ENCODE data around the gene DHRSX.

DHRSX gene

DNA sequence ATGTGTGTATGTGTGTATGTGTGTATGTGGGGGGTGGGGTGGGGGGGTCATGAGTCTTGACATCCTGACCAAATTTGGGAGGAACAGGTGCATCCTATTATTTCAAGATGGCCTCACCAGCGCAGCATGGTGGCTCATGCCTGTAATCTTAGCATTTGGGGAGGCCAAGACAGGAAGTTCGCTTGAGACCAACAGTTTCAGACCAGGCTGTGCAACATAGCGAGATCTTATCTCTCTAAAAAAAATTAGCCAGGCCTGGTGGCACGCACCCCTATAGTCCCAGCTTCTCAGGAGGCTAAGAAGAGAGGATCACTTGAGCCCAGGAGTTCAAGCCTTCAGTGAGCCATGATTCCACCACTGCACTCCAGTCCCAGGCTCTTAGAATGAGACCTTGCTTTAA lies 47.0 kb upstream of the DHRSX start:
- H3K9me2 ChIP-seq (replicated peaks; ENCODE audit: control insufficient read depth, low read length) = no peaks in the 10 kb centered on the region
- H3K79me2 ChIP-seq (ENCODE audit: control insufficient read depth, low read length) = no peaks in the 10 kb centered on the region
- no peaks in the 10 kb centered on the region for H3F3A ChIP-seq (ENCODE audit: control insufficient read depth, insufficient read depth)
- no peaks in the 10 kb centered on the region for H3K9me3 ChIP-seq (ENCODE audit: control insufficient read depth, insufficient read depth, low read length)
- no peaks in the 10 kb centered on the region for H4K20me1 ChIP-seq (ENCODE audit: control insufficient read depth, insufficient read depth, low read depth, low read length)
- no peak for TF ChIP-seq EZH2phosphoT487 (IDR thresholded peaks at IDR 0.05; ENCODE audit: borderline replicate concordance, low read length)
- TF ChIP-seq, protein P1, sequence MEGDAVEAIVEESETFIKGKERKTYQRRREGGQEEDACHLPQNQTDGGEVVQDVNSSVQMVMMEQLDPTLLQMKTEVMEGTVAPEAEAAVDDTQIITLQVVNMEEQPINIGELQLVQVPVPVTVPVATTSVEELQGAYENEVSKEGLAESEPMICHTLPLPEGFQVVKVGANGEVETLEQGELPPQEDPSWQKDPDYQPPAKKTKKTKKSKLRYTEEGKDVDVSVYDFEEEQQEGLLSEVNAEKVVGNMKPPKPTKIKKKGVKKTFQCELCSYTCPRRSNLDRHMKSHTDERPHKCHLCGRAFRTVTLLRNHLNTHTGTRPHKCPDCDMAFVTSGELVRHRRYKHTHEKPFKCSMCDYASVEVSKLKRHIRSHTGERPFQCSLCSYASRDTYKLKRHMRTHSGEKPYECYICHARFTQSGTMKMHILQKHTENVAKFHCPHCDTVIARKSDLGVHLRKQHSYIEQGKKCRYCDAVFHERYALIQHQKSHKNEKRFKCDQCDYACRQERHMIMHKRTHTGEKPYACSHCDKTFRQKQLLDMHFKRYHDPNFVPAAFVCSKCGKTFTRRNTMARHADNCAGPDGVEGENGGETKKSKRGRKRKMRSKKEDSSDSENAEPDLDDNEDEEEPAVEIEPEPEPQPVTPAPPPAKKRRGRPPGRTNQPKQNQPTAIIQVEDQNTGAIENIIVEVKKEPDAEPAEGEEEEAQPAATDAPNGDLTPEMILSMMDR (IDR thresholded peaks at IDR 0.05; ENCODE audit: low read depth, low read length, poor library complexity, severe bottlenecking) = no peak
- H3K27me3 ChIP-seq (ENCODE audit: control insufficient read depth, low read length) = peaks cover 3% of the 10 kb centered on the region; the same call in 1 of the 2 replicates
- no peak overlapping the region for H3K27ac ChIP-seq (ENCODE audit: low read depth, low read length)
- H3K4me2 ChIP-seq (ENCODE audit: low read length) = no peak overlapping the region
- no peaks in the 10 kb centered on the region for H3K4me1 ChIP-seq (ENCODE audit: control insufficient read depth, low read length)
- H3K36me3 ChIP-seq (ENCODE audit: control insufficient read depth, low read length) = no peaks in the 10 kb centered on the region
- H3K4me3 ChIP-seq (ENCODE audit: low read length) = no peak overlapping the region

DNA sequence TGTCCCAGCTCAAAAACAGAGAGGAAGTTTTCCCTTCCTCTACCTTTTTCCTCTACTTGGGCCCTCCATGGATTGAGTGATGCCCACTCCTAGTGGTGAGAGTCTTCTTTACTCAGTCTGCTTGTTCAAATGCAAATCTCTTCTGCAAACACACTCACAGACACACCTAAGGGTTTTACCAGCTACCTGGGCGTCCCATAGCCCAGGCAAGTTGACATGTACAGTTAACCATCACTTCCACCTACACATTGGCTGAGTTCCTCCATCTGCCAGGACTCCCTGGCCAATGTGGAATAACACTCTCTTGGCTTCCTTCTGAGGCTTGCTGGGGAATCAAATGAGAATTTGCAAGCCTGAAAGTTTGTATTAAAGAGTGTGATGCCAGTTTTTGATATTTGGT lies 45.7 kb upstream of the DHRSX start:
- Histone ChIP-seq H3K27me3 (ENCODE audit: control insufficient read depth, low read length) (no peaks in the 10 kb centered on the region), H4K20me1 (ENCODE audit: control insufficient read depth, insufficient read depth, low read depth, low read length) (no peaks in the 10 kb centered on the region), H3F3A (ENCODE audit: control insufficient read depth, insufficient read depth) (no peaks in the 10 kb centered on the region), H3K4me2 (ENCODE audit: low read length) (no peak overlapping the region), H3K79me2 (ENCODE audit: control insufficient read depth, low read length) (no peaks in the 10 kb centered on the region), H3K27ac (ENCODE audit: low read depth, low read length) (no peak overlapping the region), H3K9me3 (ENCODE audit: control insufficient read depth, insufficient read depth, low read length) (no peaks in the 10 kb centered on the region), H3K36me3 (ENCODE audit: control insufficient read depth, low read length) (no peaks in the 10 kb centered on the region), H3K4me1 (ENCODE audit: control insufficient read depth, low read length) (no peaks in the 10 kb centered on the region), H3K4me3 (ENCODE audit: low read length) (no peak overlapping the region), H3K9me2 (replicated peaks; ENCODE audit: control insufficient read depth, low read length) (no peaks in the 10 kb centered on the region)
- no peak for TF ChIP-seq EZH2phosphoT487 (IDR thresholded peaks at IDR 0.05; ENCODE audit: borderline replicate concordance, low read length)

DNA sequence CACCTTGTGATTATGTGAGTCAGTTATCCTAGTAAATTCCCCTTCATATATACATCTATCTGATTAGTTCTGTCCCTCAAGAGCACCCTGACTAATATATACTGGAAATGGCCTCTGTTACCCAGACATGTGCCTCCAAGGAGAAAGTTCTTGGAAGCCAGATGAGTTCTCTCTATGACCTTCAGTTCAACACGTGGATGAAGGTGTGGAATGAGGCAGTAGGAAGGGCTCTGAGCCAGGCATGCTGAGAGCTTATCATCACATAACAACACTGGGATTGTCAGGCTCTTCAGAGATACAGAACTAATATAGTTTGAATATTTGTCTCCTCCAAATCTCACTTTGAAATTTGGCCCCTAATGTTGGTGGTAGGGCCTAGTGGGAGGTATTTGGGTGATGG lies 44.4 kb upstream of the DHRSX start:
- Histone ChIP-seq H3K4me1 (ENCODE audit: control insufficient read depth, low read length) (no peaks in the 10 kb centered on the region), H3K4me3 (ENCODE audit: low read length) (no peak overlapping the region), H3F3A (ENCODE audit: control insufficient read depth, insufficient read depth) (no peaks in the 10 kb centered on the region), H3K79me2 (ENCODE audit: control insufficient read depth, low read length) (no peaks in the 10 kb centered on the region), H4K20me1 (ENCODE audit: control insufficient read depth, insufficient read depth, low read depth, low read length) (no peaks in the 10 kb centered on the region), H3K36me3 (ENCODE audit: control insufficient read depth, low read length) (no peaks in the 10 kb centered on the region), H3K27me3 (ENCODE audit: control insufficient read depth, low read length) (no peaks in the 10 kb centered on the region), H3K27ac (ENCODE audit: low read depth, low read length) (no peak overlapping the region), H3K4me2 (ENCODE audit: low read length) (no peak overlapping the region), H3K9me2 (replicated peaks; ENCODE audit: control insufficient read depth, low read length) (no peaks in the 10 kb centered on the region), H3K9me3 (ENCODE audit: control insufficient read depth, insufficient read depth, low read length) (no peaks in the 10 kb centered on the region)
- TF ChIP-seq, protein P1 (IDR thresholded peaks at IDR 0.05; ENCODE audit: low read depth, low read length, poor library complexity, severe bottlenecking) = no peak
- TF ChIP-seq EZH2phosphoT487 (IDR thresholded peaks at IDR 0.05; ENCODE audit: borderline replicate concordance, low read length) = no peak

DNA sequence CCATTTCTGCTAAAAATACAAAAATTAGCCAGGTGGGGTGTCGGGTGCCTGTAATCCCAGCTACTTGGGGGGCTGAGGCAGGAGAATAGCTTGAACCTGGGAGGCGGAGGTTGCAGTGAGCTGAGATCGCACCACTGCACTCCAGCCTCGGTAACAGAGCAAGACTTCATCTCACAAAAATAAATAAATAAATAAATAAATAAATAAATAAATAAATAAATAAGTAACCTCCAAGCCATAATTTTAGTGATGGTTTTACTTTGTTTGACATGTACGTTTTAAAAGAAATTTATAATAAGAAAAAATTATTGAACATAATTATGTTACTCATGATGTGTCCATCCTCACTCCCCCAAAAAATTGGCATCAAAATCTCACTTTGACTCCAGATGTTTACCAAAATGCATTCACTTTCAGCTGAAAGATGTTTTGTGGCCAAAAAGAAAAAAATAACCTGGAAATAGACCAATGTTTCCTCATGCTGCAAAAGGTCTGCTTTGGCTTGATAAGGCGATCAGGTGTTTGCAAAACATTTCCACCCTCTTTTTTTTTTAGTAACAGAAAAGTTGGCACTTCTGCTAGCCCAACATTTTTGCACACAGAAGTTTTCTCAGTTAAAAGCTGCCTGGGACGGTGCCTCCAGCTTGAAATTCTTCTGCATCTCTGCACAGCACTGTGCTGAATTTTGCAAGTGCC lies 42.2 kb upstream of the DHRSX start:
- no peaks in the 10 kb centered on the region for H3K9me3 ChIP-seq (ENCODE audit: control insufficient read depth, insufficient read depth, low read length)
- no peaks in the 10 kb centered on the region for H3K9me2 ChIP-seq (replicated peaks; ENCODE audit: control insufficient read depth, low read length)
- H3K4me1 ChIP-seq (ENCODE audit: control insufficient read depth, low read length) = no peaks in the 10 kb centered on the region
- no peaks in the 10 kb centered on the region for H3K36me3 ChIP-seq (ENCODE audit: control insufficient read depth, low read length)
- no peaks in the 10 kb centered on the region for H3F3A ChIP-seq (ENCODE audit: control insufficient read depth, insufficient read depth)
- no peaks in the 10 kb centered on the region for H3K79me2 ChIP-seq (ENCODE audit: control insufficient read depth, low read length)
- H4K20me1 ChIP-seq (ENCODE audit: control insufficient read depth, insufficient read depth, low read depth, low read length) = no peaks in the 10 kb centered on the region
- no peaks in the 10 kb centered on the region for H3K27me3 ChIP-seq (ENCODE audit: control insufficient read depth, low read length)
- TF ChIP-seq, protein P1 (IDR thresholded peaks at IDR 0.05; ENCODE audit: low read depth, low read length, poor library complexity, severe bottlenecking) = no peak
- TF ChIP-seq EZH2phosphoT487 (IDR thresholded peaks at IDR 0.05; ENCODE audit: borderline replicate concordance, low read length) = no peak
- H3K4me3 ChIP-seq (ENCODE audit: low read length) = no peak overlapping the region
- no peak overlapping the region for H3K27ac ChIP-seq (ENCODE audit: low read depth, low read length)
- no peak overlapping the region for H3K4me2 ChIP-seq (ENCODE audit: low read length)
